ENCODE results near the gene HHEX.
A peak's percentile ranks its signal among the peaks of the same experiment; 100 is the strongest.

Gene HHEX

GRCh38 chr10:92693534-92693893, 3.8 kb downstream of the HHEX start:
- Histone ChIP-seq H3K4me3 (ENCODE audit: low read depth, low read length) (no peak overlapping the region), H3K27me3 (ENCODE audit: control insufficient read depth, insufficient read depth, low read length) (peaks cover 98% of the 10 kb centered on the region), H3K9me3 (ENCODE audit: control insufficient read depth, insufficient read depth, low read length) (no peaks in the 10 kb centered on the region), H3K36me3 (ENCODE audit: control insufficient read depth, insufficient read depth, low read length) (no peaks in the 10 kb centered on the region; the same call in 1 of the 2 replicates), H3K4me1 (ENCODE audit: control insufficient read depth, insufficient read depth, low read length) (peaks cover 30% of the 10 kb centered on the region), H3K27ac (ENCODE audit: low read depth, low read length) (no peak overlapping the region), H3K9ac (ENCODE audit: low read depth, low read length) (no peak overlapping the region)

DNA sequence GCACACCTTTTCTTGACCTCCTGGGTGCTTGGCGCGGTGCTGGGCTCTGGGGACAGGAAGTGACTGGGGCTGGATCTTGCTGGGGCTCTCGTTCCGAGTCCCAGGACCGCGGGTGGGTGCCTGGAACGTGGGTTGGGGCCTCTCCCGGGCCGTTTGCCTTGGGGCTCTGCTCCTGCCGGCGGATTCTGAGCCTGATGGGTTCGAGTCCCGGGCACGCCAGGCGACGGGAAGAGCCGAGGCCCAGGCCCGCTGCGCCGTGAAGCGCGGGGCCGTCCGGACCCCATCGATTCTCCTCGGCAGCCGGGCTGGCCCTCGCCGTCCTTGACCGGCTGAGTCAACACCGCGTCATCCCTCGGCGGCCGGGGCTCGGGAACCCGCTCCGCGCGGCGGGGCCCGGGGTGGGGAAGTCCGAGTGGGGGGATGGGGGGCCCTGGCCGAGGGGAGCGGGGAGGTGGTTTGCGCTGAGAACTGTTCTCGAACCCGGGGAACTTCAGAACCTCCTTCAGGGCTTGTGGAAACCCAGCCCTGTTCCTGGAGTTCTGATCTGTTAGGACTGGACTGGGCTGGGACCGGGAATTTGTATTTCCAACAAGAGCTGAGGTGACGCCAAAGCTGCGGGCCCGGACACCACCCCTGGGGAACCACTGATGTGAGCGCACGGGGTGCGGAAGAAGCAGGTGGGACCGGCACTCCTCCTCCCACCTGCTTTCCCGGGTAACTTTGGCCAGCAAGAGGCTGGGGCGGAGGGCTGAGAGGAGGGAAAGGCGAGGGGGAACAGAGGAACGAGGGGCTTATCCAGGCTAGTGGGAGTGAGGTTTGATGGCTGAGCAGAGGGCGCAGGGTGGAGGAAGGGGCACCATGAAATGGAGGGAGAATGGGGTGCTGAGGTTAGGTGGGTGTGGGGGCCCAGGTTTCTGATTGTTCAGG, 6.2 kb downstream of the HHEX start:
- Histone ChIP-seq H3K9me3 (ENCODE audit: control insufficient read depth, insufficient read depth, low read length) (no peaks in the 10 kb centered on the region), H3K27me3 (ENCODE audit: control insufficient read depth, insufficient read depth, low read length) (peaks cover 99% of the 10 kb centered on the region), H3K4me3 (ENCODE audit: low read depth, low read length) (peak overlapping the region; percentile 57), H3K36me3 (ENCODE audit: control insufficient read depth, insufficient read depth, low read length) (no peaks in the 10 kb centered on the region; the same call in 1 of the 2 replicates), H3K27ac (ENCODE audit: low read depth, low read length) (no peak overlapping the region), H3K9ac (ENCODE audit: low read depth, low read length) (no peak overlapping the region), H3K4me1 (ENCODE audit: control insufficient read depth, insufficient read depth, low read length) (peaks cover 30% of the 10 kb centered on the region)

DNA sequence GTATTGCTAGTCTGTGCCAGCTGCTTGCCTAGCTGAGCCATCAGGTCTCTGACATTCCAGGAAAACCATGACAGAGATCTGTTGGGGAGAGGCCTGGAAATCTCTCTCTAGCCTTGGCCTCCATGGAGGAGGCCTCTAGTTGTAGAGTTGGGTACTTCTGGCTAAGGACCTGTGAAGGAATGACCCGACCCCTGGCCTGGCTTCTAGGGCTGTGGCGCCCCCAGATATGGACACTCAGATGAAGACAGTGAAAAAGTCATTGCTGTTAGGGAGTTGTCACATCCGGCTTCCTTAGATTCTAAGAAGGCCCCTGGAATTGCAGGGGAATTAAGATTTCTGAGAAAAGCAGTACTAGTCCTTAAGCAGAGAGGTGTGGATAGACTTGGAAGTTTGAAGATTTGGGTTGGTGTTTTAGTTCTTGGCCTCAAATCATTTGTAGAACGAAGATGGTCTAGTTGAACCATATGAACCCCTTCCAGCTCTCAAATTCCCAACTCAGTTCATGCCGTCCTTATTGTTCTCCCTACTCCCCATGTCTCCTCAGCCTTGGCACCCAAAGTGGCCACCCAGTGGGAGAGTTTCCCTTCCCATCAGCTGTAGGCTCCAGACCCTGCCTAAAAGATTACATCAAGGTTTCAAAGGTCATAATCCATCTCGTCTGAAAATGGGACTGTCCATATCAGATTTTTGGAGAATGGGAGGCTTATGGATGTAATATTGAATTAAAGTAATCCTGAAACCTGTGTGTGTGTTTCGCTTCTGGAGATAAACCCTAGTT, 7.0 kb downstream of the HHEX start:
- no peak overlapping the region for H3K27ac ChIP-seq (ENCODE audit: low read depth, low read length)
- peak overlapping the region; percentile 57 for H3K4me3 ChIP-seq (ENCODE audit: low read depth, low read length)
- H3K36me3 ChIP-seq (ENCODE audit: control insufficient read depth, insufficient read depth, low read length): no peaks in the 10 kb centered on the region; the same call in 1 of the 2 replicates
- no peak overlapping the region for H3K9ac ChIP-seq (ENCODE audit: low read depth, low read length)
- H3K27me3 ChIP-seq (ENCODE audit: control insufficient read depth, insufficient read depth, low read length): peaks cover 98% of the 10 kb centered on the region
- peaks cover 30% of the 10 kb centered on the region for H3K4me1 ChIP-seq (ENCODE audit: control insufficient read depth, insufficient read depth, low read length)
- no peaks in the 10 kb centered on the region for H3K9me3 ChIP-seq (ENCODE audit: control insufficient read depth, insufficient read depth, low read length)

DNA sequence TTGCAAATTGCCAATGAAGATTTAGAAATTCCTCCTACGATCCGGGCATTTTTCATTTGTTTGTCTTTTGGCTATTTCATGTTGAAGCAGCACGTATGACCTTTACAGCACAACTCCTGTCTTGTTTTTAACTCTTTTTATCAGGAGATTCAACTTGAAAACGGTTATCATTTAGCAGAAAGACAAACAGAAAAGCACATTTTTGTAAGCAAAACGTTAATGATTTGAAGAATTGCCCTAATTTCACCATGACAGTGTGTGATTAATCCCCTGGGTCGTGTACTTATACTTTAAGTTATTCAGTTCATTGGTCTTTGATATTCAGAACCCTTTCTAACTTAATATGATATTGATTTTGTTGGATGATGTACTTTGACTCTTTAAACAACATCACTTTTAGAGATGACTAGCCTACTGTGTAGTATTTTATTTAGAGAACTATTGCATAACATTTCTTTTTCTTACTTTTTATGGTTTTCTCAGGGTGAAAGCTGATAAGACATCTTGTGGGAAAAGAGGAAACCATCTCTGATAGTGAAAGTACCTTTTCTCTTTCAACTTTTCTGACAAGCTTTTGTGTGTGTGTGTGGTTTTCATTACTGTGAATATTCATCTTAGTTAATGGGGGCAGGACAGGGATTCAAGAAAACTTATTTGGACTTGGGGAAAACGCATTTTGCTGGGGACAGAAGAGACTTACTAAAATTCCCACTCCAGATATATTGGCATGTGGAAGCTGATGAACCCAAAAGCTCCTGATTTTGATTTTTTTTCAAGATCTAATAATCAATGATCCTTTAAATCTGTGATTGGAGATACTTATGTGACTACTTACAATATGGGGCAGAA, 8.1 kb downstream of the HHEX start:
- no peaks in the 10 kb centered on the region for H3K9me3 ChIP-seq (ENCODE audit: control insufficient read depth, insufficient read depth, low read length)
- H3K4me3 ChIP-seq (ENCODE audit: low read depth, low read length): no peak overlapping the region
- H3K4me1 ChIP-seq (ENCODE audit: control insufficient read depth, insufficient read depth, low read length): peaks cover 22% of the 10 kb centered on the region
- H3K27ac ChIP-seq (ENCODE audit: low read depth, low read length): no peak overlapping the region
- no peak overlapping the region for H3K9ac ChIP-seq (ENCODE audit: low read depth, low read length)
- no peaks in the 10 kb centered on the region; the same call in 1 of the 2 replicates for H3K36me3 ChIP-seq (ENCODE audit: control insufficient read depth, insufficient read depth, low read length)
- peaks cover 87% of the 10 kb centered on the region for H3K27me3 ChIP-seq (ENCODE audit: control insufficient read depth, insufficient read depth, low read length)

DNA sequence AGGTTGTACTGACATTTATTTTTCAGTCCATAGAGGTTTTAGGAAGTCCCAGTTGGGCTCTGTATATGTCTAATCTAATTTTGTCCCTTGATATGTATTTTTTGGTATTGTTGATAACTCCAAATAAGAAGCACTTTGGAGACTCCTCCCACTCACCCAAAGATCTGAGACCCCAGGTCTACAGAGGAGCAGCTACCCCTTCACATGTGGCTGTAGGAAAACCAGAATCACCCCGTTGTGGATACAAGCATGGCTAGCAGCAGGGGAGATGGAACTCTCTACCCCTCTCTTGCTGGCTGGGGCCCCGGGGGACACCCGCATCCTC, 9.4 kb downstream of the HHEX start:
- peaks cover 12% of the 10 kb centered on the region for H3K4me1 ChIP-seq (ENCODE audit: control insufficient read depth, insufficient read depth, low read length)

GRCh38 chr10:92699518-92700381, 10.0 kb downstream of the HHEX start:
- Histone ChIP-seq H3K9ac (ENCODE audit: low read depth, low read length) (peak overlapping the region; percentile 44), H3K27ac (ENCODE audit: low read depth, low read length) (no peak overlapping the region), H3K4me1 (ENCODE audit: control insufficient read depth, insufficient read depth, low read length) (peaks cover 7% of the 10 kb centered on the region), H3K4me3 (ENCODE audit: low read depth, low read length) (peak overlapping the region; percentile 75), H3K27me3 (ENCODE audit: control insufficient read depth, insufficient read depth, low read length) (peaks cover 69% of the 10 kb centered on the region), H3K9me3 (ENCODE audit: control insufficient read depth, insufficient read depth, low read length) (no peaks in the 10 kb centered on the region), H3K36me3 (ENCODE audit: control insufficient read depth, insufficient read depth, low read length) (no peaks in the 10 kb centered on the region; the same call in 1 of the 2 replicates)

More for the DNA sequence above, 9.4 kb downstream of the HHEX start:
- Histone ChIP-seq H3K9me3 (ENCODE audit: control insufficient read depth, insufficient read depth, low read length) (no peaks in the 10 kb centered on the region), H3K36me3 (ENCODE audit: control insufficient read depth, insufficient read depth, low read length) (no peaks in the 10 kb centered on the region; the same call in 1 of the 2 replicates), H3K4me3 (ENCODE audit: low read depth, low read length) (peak overlapping the region; percentile 75), H3K27ac (ENCODE audit: low read depth, low read length) (no peak overlapping the region), H3K9ac (ENCODE audit: low read depth, low read length) (peak overlapping the region; percentile 44; the same call in 1 of the 2 replicates), H3K27me3 (ENCODE audit: control insufficient read depth, insufficient read depth, low read length) (peaks cover 75% of the 10 kb centered on the region)

DNA sequence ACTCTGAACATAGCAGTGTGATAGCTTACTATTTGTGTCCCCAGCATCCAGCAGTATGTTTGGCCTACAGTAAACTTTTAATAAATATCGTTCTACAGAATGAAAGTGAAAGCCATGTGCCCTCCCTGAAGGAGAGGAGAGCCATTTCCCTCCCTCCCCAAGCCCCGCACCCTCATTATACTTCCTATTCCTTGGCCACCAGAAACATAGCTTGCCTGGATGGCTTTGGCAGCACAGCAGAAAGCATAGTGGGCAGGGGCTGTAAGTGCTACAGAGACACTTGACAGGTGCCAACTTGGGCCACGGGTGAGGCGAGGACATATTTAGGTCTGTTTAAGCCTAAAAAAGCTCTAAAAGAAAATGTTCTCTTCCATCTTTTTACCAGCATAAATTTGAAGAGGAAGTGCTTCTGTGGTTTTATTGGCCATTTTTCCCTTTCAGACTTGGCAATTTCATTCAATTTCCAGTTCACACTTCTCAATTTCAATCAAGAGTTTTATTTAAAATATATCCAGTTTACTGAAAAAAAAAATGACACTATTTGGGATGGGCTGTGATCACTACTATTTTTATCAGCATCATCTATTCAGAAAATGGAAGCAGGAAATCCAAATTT, 12.7 kb downstream of the HHEX start:
- no peak overlapping the region for H3K9ac ChIP-seq (ENCODE audit: low read depth, low read length)
- no peak overlapping the region for H3K4me3 ChIP-seq (ENCODE audit: low read depth, low read length)
- H3K36me3 ChIP-seq (ENCODE audit: control insufficient read depth, insufficient read depth, low read length): no peaks in the 10 kb centered on the region
- peaks cover 42% of the 10 kb centered on the region for H3K27me3 ChIP-seq (ENCODE audit: control insufficient read depth, insufficient read depth, low read length)
- H3K4me1 ChIP-seq (ENCODE audit: control insufficient read depth, insufficient read depth, low read length): peaks cover 4% of the 10 kb centered on the region
- no peaks in the 10 kb centered on the region for H3K9me3 ChIP-seq (ENCODE audit: control insufficient read depth, insufficient read depth, low read length)
- H3K27ac ChIP-seq (ENCODE audit: low read depth, low read length): no peak overlapping the region

- no peaks in the 10 kb centered on the region for H3K36me3 ChIP-seq (ENCODE audit: control insufficient read depth, insufficient read depth, low read length)
- H3K4me1 ChIP-seq (ENCODE audit: control insufficient read depth, insufficient read depth, low read length): no peaks in the 10 kb centered on the region
- H3K27me3 ChIP-seq (ENCODE audit: control insufficient read depth, insufficient read depth, low read length): no peaks in the 10 kb centered on the region
- peaks cover 4% of the 10 kb centered on the region for H3K9me3 ChIP-seq (ENCODE audit: control insufficient read depth, insufficient read depth, low read length)
- H3K9ac ChIP-seq (ENCODE audit: low read depth, low read length): no peak overlapping the region
- H3K27ac ChIP-seq (ENCODE audit: low read depth, low read length): no peak overlapping the region
- H3K4me3 ChIP-seq (ENCODE audit: low read depth, low read length): no peak overlapping the region
These were observed 22.5 kb downstream of the HHEX start for GRCh38 chr10:92712016-92712889.

- Histone ChIP-seq H3K9me3 (ENCODE audit: control insufficient read depth, insufficient read depth, low read length) (peaks cover 4% of the 10 kb centered on the region), H3K27ac (ENCODE audit: low read depth, low read length) (no peak overlapping the region), H3K4me1 (ENCODE audit: control insufficient read depth, insufficient read depth, low read length) (no peaks in the 10 kb centered on the region), H3K4me3 (ENCODE audit: low read depth, low read length) (no peak overlapping the region), H3K9ac (ENCODE audit: low read depth, low read length) (no peak overlapping the region), H3K27me3 (ENCODE audit: control insufficient read depth, insufficient read depth, low read length) (no peaks in the 10 kb centered on the region), H3K36me3 (ENCODE audit: control insufficient read depth, insufficient read depth, low read length) (no peaks in the 10 kb centered on the region)
These were observed 24.5 kb downstream of the HHEX start for GRCh38 chr10:92714152-92714845.
